SH-SY5Y (cell line): ENCODE data around the gene FAM89B.

Experiments used
- GATA2 ChIP-seq: IDR thresholded peaks from 2 replicates; pipeline ENCODE4 v1.6.1; 2011; ENCODE audit warnings: mild to moderate bottlenecking, low read depth, low read length
- GATA3 ChIP-seq: IDR thresholded peaks from 2 replicates; pipeline ENCODE4 v1.6.1; 2011; ENCODE audit warnings: low read depth, mild to moderate bottlenecking, low read length, moderate library complexity

- no peak for TF ChIP-seq GATA3
- no peak for TF ChIP-seq GATA2
Measured at GRCh38 chr11:65620666-65621065, 48.3 kb downstream of the FAM89B start.
